HepG2 (cell line): ENCODE data around the gene NUP153. TPM values are rescaled to one million over a fixed set of nuclear protein-coding genes. Genes with fewer than 3 reads are reported as not detected.

Source experiments
- ATAC-seq: fragments of 200-7000 bp; cut with Tn5 transposase; 3 replicates; pipeline ENCODE4 v1.9.1; 2020; ENCODE audit warnings: mild to moderate bottlenecking, moderate library complexity
- Bru-seq: library from RNA; stranded (reverse); fragments of 400-500 nt; gene quantifications from one replicate; lab custom pipeline; 2021; lab: Mats Ljungman, UMichigan
- BruChase-seq, 2 experiments: library from RNA; stranded (reverse); fragments of 400-500 nt; gene quantifications; one replicate each; lab custom pipeline; 2021; lab: Mats Ljungman, UMichigan
- BruUV-seq: library from RNA; stranded (reverse); fragments of 400-500 nt; replicated peaks from 2 replicates; lab custom pipeline; 2021; lab: Mats Ljungman, UMichigan
- CTCF ChIA-PET: fragments of 300-600 bp; formaldehyde crosslinking; extraction: SDS; loops from one replicate; lab custom pipeline; 2021; ENCODE audit warnings: low total read pairs, inconsistent platforms, low intra/inter-chr PET ratio; lab: Yijun Ruan, JAX
- POLR2A ChIA-PET: fragments of 350-600 bp; sonication (Branson Sonifier 250); formaldehyde crosslinking; loops from one replicate; lab custom pipeline; 2020; ENCODE audit warnings: antibody characterized with exemption, inconsistent platforms; lab: Yijun Ruan, JAX
- DNase-seq: peaks from one replicate; pipeline ENCODE4 v3.0.0-alpha.2; 2015; ENCODE audit warnings: low spot score
- FAIRE-seq: peaks from 3 replicates; lab custom pipeline; 2011; peaks lifted over from hg19 to GRCh38; lab: Jason Lieb, UNC
- H2AFZ ChIP-seq: one replicate; pipeline ENCODE4 v1.6.1; 2011; ENCODE audit warnings: low read length, inconsistent platforms
- H3K27ac ChIP-seq: fragments of 300-600 bp; 3 replicates; pipeline ENCODE4 v1.8.0; 2011; ENCODE audit warnings: mixed run types, mild to moderate bottlenecking, mixed read lengths, low read length, inconsistent platforms; ENCODE audit not compliant: insufficient read depth; ENCODE audit errors: extremely low read length
- H3K27me3 ChIP-seq, 2 experiments: fragments of 200-600 bp in 1 of 2; 2 replicates in 1 of 2; 3 replicates in 1 of 2; pipeline versions ENCODE4 v1.6.0 to v1.8.0; 2011; ENCODE audit warnings: low read length in 2 of 2, mild to moderate bottlenecking in 2 of 2, moderate library complexity in 2 of 2, inconsistent platforms in 1 of 2; ENCODE audit not compliant: insufficient read depth in 2 of 2, control insufficient read depth in 1 of 2
- H3K36me3 ChIP-seq, 2 experiments: fragments of 200-600 bp in 1 of 2; replicated peaks in 1 of 2; 2 replicates in 1 of 2; 3 replicates in 1 of 2; pipeline versions ENCODE4 v1.5.1 to v1.8.0; 2011; ENCODE audit warnings: low read length in 2 of 2, inconsistent platforms in 1 of 2; ENCODE audit not compliant: insufficient read depth in 2 of 2, control insufficient read depth in 1 of 2
- H3K4me1 ChIP-seq: 2 replicates; pipeline ENCODE4 v1.5.1; 2012; ENCODE audit warnings: low read length, inconsistent platforms; ENCODE audit not compliant: insufficient read depth
- H3K4me2 ChIP-seq: 2 replicates; pipeline ENCODE4 v1.6.0; 2011; ENCODE audit warnings: low read depth, low read length, inconsistent platforms
- H3K4me3 ChIP-seq, 3 experiments: fragments of 200-600 bp in 1 of 3; sonication (generic), shearing (Covaris generic) in 1 of 3; replicated peaks in 1 of 3; 2 replicates each; pipeline ENCODE4 v1.5.1; 2011 to 2016; ENCODE audit warnings: low read length in 3 of 3, inconsistent platforms in 2 of 3, low read depth in 2 of 3, mild to moderate bottlenecking in 2 of 3, control low read depth in 1 of 3, mixed read lengths in 1 of 3; ENCODE audit not compliant: insufficient read depth in 1 of 3
- H3K79me2 ChIP-seq: one replicate; pipeline ENCODE4 v1.6.1; 2011; ENCODE audit warnings: low read length, inconsistent platforms; ENCODE audit not compliant: insufficient read depth
- H3K9ac ChIP-seq: 2 replicates; pipeline ENCODE4 v1.6.0; 2011; ENCODE audit warnings: mild to moderate bottlenecking, low read depth, low read length, inconsistent platforms; ENCODE audit not compliant: insufficient read depth
- H3K9me3 ChIP-seq: 2 replicates; pipeline ENCODE4 v1.5.1; 2012; ENCODE audit warnings: mild to moderate bottlenecking, low read length
- H4K20me1 ChIP-seq: 2 replicates; pipeline ENCODE4 v1.6.0; 2011; ENCODE audit warnings: inconsistent platforms, mild to moderate bottlenecking, low read length, moderate library complexity; ENCODE audit not compliant: insufficient read depth
- ARHGAP35 ChIP-seq: sonication (generic); formaldehyde crosslinking; IDR thresholded peaks from 2 replicates; pipeline ENCODE4 v1.9.0; 2022; ENCODE audit warnings: mild to moderate bottlenecking, inconsistent platforms, moderate library complexity, missing genetic modification reagents, borderline replicate concordance
- ATF3 ChIP-seq: sonication (generic); formaldehyde crosslinking; IDR thresholded peaks from 2 replicates; pipeline ENCODE4 v1.4.0; 2020; ENCODE audit warnings: missing genetic modification reagents
- CHCHD3 ChIP-seq: sonication (generic); formaldehyde crosslinking; IDR thresholded peaks from 2 replicates; pipeline ENCODE4 v1.8.0; 2022; ENCODE audit warnings: mild to moderate bottlenecking, missing genetic modification reagents, moderate library complexity
- FOXK1 ChIP-seq: sonication (generic); formaldehyde crosslinking; IDR thresholded peaks from 2 replicates; pipeline ENCODE4 v1.4.0; 2020; ENCODE audit warnings: low read depth, missing genetic modification reagents, borderline replicate concordance
- HMG20A ChIP-seq: IDR thresholded peaks from 2 replicates; pipeline ENCODE4 v1.6.1; 2016; ENCODE audit warnings: borderline replicate concordance
- RCOR2 ChIP-seq: IDR thresholded peaks from 2 replicates; pipeline ENCODE4 v1.6.1; 2016; ENCODE audit warnings: missing biosample characterization, missing genetic modification reagents
- REL ChIP-seq: sonication (generic); formaldehyde crosslinking; conservative IDR thresholded peaks from 2 replicates; pipeline ENCODE4 v1.8.0; 2022; ENCODE audit warnings: mild to moderate bottlenecking, missing genetic modification reagents, moderate library complexity
- ZNF276 ChIP-seq: sonication (generic); formaldehyde crosslinking; IDR thresholded peaks from 2 replicates; pipeline ENCODE4 v1.4.0; 2020; ENCODE audit warnings: mild to moderate bottlenecking, low read depth, missing genetic modification reagents
- ZNF530 ChIP-seq: sonication (generic); formaldehyde crosslinking; IDR thresholded peaks from 2 replicates; pipeline ENCODE4 v1.5.0; 2020; ENCODE audit warnings: low read depth, mild to moderate bottlenecking, missing genetic modification reagents
- WGBS: methylation state at CpG from one replicate; pipeline ENCODE4 v1.1.6; 2017; ENCODE audit warnings: low lambda C conversion rate; 5-methylcytosine and 5-hydroxymethylcytosine counted together
- in situ Hi-C: cut with HindIII; loops from 2 replicates; pipeline ENCODE4 v1.10.0; 2017; ENCODE audit warnings: low pct_unique_long_range_greater_than_20kb; ENCODE audit not compliant: extremely low pct_ligation_motif_present
- intact Hi-C: fragments of 100-400 bp; cut with micrococcal nuclease; formaldehyde crosslinking; loops from one replicate; pipeline ENCODE4 v1.10.0; 2022; ENCODE audit not compliant: unreplicated experiment
- long read RNA-seq, 2 experiments: library from RNA in 1 of 2; library from polyadenylated mRNA in 1 of 2; stranded (forward) in 1 of 2; unstranded in 1 of 2; transcript quantifications; one replicate each; pipeline ENCODE4 v2.0.0, GENCODE V29; 2019 to 2022
- polyA minus RNA-seq, 3 experiments: library from RNA; depleted of rRNA, polyadenylated mRNA; stranded (reverse); fragments of >200 nt; gene quantifications; 2 replicates each; pipeline ENCODE4 v1.2.3, GENCODE V29; 2011; ENCODE audit warnings: low replicate concordance in 1 of 3
- polyA plus RNA-seq, 8 experiments: library from polyadenylated mRNA; depleted of rRNA in 3 of 8; stranded (reverse) in 7 of 8; unstranded in 1 of 8; fragments of >200 nt; fragmentation: Illumina TruSeq in 4 of 8; extraction: Trizol in 4 of 8; gene quantifications; 2 replicates each; pipeline versions ENCODE4 v1.2.1 to v1.2.3, GENCODE V29; 2011 to 2016; ENCODE audit warnings: low read depth in 4 of 8, missing spikeins in 1 of 8, mixed read lengths in 1 of 8; ENCODE audit not compliant: insufficient read depth in 1 of 8
- total RNA-seq, 5 experiments: library from RNA; depleted of rRNA; stranded (reverse); fragments of >200 nt; fragmentation: Illumina TruSeq; extraction: Trizol; gene quantifications; 2 replicates each; pipeline ENCODE4 v1.2.3, GENCODE V29; 2016; ENCODE audit warnings: low read depth in 1 of 5
- TF ChIP-seq, protein P1 (sequence below): sonication (generic); formaldehyde crosslinking; IDR thresholded peaks from 2 replicates; pipeline ENCODE4 v1.4.0; 2020; ENCODE audit warnings: mild to moderate bottlenecking, missing genetic modification reagents
- TF ChIP-seq, protein P2 (sequence below): sonication (generic); formaldehyde crosslinking; IDR thresholded peaks from 2 replicates; pipeline ENCODE4 v1.4.0; 2020; ENCODE audit warnings: missing genetic modification reagents, borderline replicate concordance

Gene NUP153
- total RNA-seq (2016; rRNA removed; fragmentation: Illumina TruSeq; extraction: Trizol) (55.2 and 93.0 TPM in 2 replicates), polyA plus RNA-seq (2011; rRNA removed) (24.5 and 29.8 TPM in 2 replicates), polyA minus RNA-seq (2011; rRNA and poly(A)+ RNA removed; ENCODE audit: low replicate concordance) (43.1 and 56.1 TPM in 2 replicates), Bru-seq, nascent RNA (percentile 92 among the genes with signal in this experiment), BruChase-seq, experiment 1, labeled RNA remaining after a 6-hour chase (percentile 93 among the genes with signal in this experiment), BruChase-seq, experiment 2, labeled RNA remaining after a 2-hour chase (percentile 94 among the genes with signal in this experiment)
- 10.5 and 11.6 TPM in 2 replicates for total RNA-seq (2016; cell fraction: cytosol; rRNA removed; fragmentation: Illumina TruSeq; extraction: Trizol; ENCODE audit: low read depth)
- 53.1 and 86.9 TPM in 2 replicates for total RNA-seq (2016; cell fraction: insoluble cytoplasmic fraction; rRNA removed; fragmentation: Illumina TruSeq; extraction: Trizol)
- 26.2 and 29.5 TPM in 2 replicates for total RNA-seq (2016; cell fraction: membrane; rRNA removed; fragmentation: Illumina TruSeq; extraction: Trizol)
- total RNA-seq (2016; cell fraction: nucleus; rRNA removed; fragmentation: Illumina TruSeq; extraction: Trizol), result 55.4 and 57.9 TPM in 2 replicates
- 15.6 and 20.2 TPM in 2 replicates for polyA plus RNA-seq (2011; cell fraction: cytosol; rRNA removed)
- polyA plus RNA-seq (2011; cell fraction: nucleus; rRNA removed), result 19.1 and 21.8 TPM in 2 replicates
- polyA plus RNA-seq (2012), result 28.8 and 33.6 TPM in 2 replicates
- polyA plus RNA-seq (2016; cell fraction: cytosol; fragmentation: Illumina TruSeq; extraction: Trizol; ENCODE audit: low read depth), result 1.2 and 1.7 TPM in 2 replicates
- 63.9 and 66.2 TPM in 2 replicates for polyA plus RNA-seq (2016; cell fraction: insoluble cytoplasmic fraction; fragmentation: Illumina TruSeq; extraction: Trizol; ENCODE audit: low read depth)
- 5.1 and 6.2 TPM in 2 replicates for polyA plus RNA-seq (2016; cell fraction: membrane; fragmentation: Illumina TruSeq; extraction: Trizol; ENCODE audit: low read depth)
- polyA plus RNA-seq (2016; cell fraction: nucleus; fragmentation: Illumina TruSeq; extraction: Trizol; ENCODE audit: insufficient read depth, low read depth), result 50.4 and 54.2 TPM in 2 replicates
- polyA minus RNA-seq (2011; cell fraction: cytosol; rRNA and poly(A)+ RNA removed), result 32.8 and 33.8 TPM in 2 replicates
- polyA minus RNA-seq (2011; cell fraction: nucleus; rRNA and poly(A)+ RNA removed), result 47.4 and 49.2 TPM in 2 replicates
- long read RNA-seq, experiment 1, full-length matches to known transcripts, result 1 of 6 reads
- long read RNA-seq, experiment 1, partial matches to known transcripts, result 5 of 6 reads
- long read RNA-seq, experiment 1, other reads (novel, unspliced or antisense), result 0 of 6 reads
- long read RNA-seq, experiment 2, full-length matches to known transcripts, result 7 of 49 reads
- long read RNA-seq, experiment 2, partial matches to known transcripts, result 20 of 49 reads
- long read RNA-seq, experiment 2, other reads (novel, unspliced or antisense), result 22 of 49 reads

DNA sequence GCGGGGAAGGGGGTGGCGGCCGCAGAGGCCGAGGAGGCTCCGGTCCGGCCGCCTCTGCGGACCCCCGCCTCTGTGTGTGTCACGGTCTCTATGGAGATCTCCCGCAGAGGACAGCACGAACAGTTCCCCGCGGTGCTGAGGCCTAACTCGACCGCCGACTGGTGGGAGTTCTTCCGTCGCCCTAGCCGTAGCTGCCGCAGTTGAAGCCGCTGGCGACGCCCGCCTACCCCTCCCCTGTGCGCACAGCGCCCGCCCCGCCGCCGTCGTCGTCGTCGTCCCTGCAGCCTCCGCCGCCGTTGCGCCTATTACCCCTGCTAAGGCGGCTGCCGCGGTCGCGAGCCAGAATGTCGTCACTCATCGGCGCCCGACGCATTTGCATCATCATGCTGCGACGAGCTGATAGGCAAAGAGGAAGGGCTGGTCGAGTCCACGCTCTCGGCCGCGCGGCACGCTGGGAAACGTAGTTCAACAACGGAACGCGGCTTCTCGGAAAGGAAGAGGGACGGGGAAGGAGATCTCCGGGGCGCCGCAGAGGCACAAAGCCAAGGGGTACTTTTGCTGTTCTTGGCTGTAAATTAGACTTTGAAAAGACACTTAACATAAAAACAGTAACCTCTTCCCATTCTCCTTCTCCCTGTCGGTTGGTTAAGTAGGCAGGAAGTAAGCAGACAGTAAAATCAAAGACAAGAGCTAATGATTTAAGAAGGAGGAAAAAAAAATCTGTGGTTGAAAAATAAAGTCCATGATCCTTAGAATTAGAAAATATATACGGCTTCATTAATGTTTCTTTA is at the start of gene NUP153:
Gene NUP153, minus strand, starts transcription at position 346 of the 791 bp plus-strand sequence. CDS start 538 bp downstream, outside the sequence.
- H3K79me2 ChIP-seq, result peaks cover 42% of the 10 kb centered on the region
- no TSS peak for BruUV-seq
- no peaks in the 10 kb centered on the region; a peak in 1 of 5 replicates for H3K27me3 ChIP-seq
- H3K4me2 ChIP-seq, result peak within 1 kb of the TSS; percentile 96
- H3K9me3 ChIP-seq, result no peaks in the 10 kb centered on the region
- H3K4me1 ChIP-seq, result peaks cover 50% of the 10 kb centered on the region
- peak within 1 kb of the TSS; percentile 66 for H2AFZ ChIP-seq
- no peaks in the 10 kb centered on the region for H3K36me3 ChIP-seq
- POLR2A ChIA-PET, result interaction anchor here (0.8 to 1.5 kb wide), 6 partner anchors 9 to 107 kb away, joined by 3 to 13 read pairs (median 4); partner anchors contain the start of gene FAM8A1
- DNase-seq (peak; percentile 98), FAIRE-seq (peak; percentile 89), ATAC-seq (peak; percentile 85)
- CTCF ChIA-PET, result no interaction called here
- peak within 1 kb of the TSS; percentile 96 for H3K9ac ChIP-seq
- peaks cover 25% of the 10 kb centered on the region for H4K20me1 ChIP-seq
- under 1% methylated on average over 41 of the region's 69 CpGs for WGBS
- peak within 1 kb of the TSS; percentile 79 to 86 (median 84) for H3K4me3 ChIP-seq
- intact Hi-C loops, result loop anchor here (5.0 to 10.0 kb wide), 2 partner anchors 104 to 448 kb away; partner anchors contain the start of genes FAM8A1, KDM1B and TPMT
- peak within 1 kb of the TSS; percentile 94 for H3K27ac ChIP-seq
- in situ Hi-C loops, result no loop called here
- TF ChIP-seq, protein P1, sequence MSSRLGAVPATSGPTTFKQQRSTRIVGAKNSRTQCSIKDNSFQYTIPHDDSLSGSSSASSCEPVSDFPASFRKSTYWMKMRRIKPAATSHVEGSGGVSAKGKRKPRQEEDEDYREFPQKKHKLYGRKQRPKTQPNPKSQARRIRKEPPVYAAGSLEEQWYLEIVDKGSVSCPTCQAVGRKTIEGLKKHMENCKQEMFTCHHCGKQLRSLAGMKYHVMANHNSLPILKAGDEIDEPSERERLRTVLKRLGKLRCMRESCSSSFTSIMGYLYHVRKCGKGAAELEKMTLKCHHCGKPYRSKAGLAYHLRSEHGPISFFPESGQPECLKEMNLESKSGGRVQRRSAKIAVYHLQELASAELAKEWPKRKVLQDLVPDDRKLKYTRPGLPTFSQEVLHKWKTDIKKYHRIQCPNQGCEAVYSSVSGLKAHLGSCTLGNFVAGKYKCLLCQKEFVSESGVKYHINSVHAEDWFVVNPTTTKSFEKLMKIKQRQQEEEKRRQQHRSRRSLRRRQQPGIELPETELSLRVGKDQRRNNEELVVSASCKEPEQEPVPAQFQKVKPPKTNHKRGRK (CRISPR knock-in tag), result no peak
- TF ChIP-seq ZNF276 (CRISPR knock-in tag), result peak; percentile 90
- peak; percentile 59; the same call in 1 of the 2 replicates for TF ChIP-seq ARHGAP35
- no peak for TF ChIP-seq ZNF530 (CRISPR knock-in tag)
- TF ChIP-seq RCOR2 (CRISPR knock-in tag), result peak; percentile 8; the same call in 1 of the 2 replicates
- TF ChIP-seq, protein P2, sequence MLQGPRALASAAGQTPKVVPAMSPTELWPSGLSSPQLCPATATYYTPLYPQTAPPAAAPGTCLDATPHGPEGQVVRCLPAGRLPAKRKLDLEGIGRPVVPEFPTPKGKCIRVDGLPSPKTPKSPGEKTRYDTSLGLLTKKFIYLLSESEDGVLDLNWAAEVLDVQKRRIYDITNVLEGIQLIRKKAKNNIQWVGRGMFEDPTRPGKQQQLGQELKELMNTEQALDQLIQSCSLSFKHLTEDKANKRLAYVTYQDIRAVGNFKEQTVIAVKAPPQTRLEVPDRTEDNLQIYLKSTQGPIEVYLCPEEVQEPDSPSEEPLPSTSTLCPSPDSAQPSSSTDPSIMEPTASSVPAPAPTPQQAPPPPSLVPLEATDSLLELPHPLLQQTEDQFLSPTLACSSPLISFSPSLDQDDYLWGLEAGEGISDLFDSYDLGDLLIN (CRISPR knock-in tag), result peak; percentile 96; the same call in 1 of the 2 replicates
- peak; percentile 78 for TF ChIP-seq CHCHD3 (CRISPR knock-in tag)
- peak; percentile 81 for TF ChIP-seq REL (CRISPR knock-in tag)
- peak; percentile 66 for TF ChIP-seq ATF3 (CRISPR knock-in tag)
- peak; percentile 98 for TF ChIP-seq FOXK1 (CRISPR knock-in tag)
- TF ChIP-seq HMG20A, result peak; percentile 67; the same call in 1 of the 2 replicates
